GM18511 (cell line): ENCODE data around the gene AQP7.
"Not testable (repeated sequence)": the region's sequence is repeated elsewhere in the genome, so short reads cannot be mapped to it uniquely, and the experiment has no call there.

Experiments
- ATAC-seq: cut with Tn5 transposase; IDR thresholded peaks from one replicate; pipeline ENCODE4 v1.9.1; 2021; ENCODE audit warnings: mild to moderate bottlenecking, moderate library complexity; ENCODE audit not compliant: unreplicated experiment

The AQP7 gene

GRCh38 chr9:33402371-33402770 is at the start of gene AQP7:
Gene AQP7, minus strand, starts transcription at chr9:33402568. Its CDS starts 1,306 bp downstream, at chr9:33401262.
- ATAC-seq, result not testable (repeated sequence)

GRCh38 chr9:33450621-33451146 is 48.3 kb upstream of the AQP7 start:
- ATAC-seq, result no peak

GRCh38 chr9:33449715-33450114 is 47.3 kb upstream of the AQP7 start:
- ATAC-seq, result no peak

- no peak for ATAC-seq
Observed at GRCh38 chr9:33447799-33448553, 45.6 kb upstream of the AQP7 start.

GRCh38 chr9:33446946-33447798 is 44.8 kb upstream of the AQP7 start, which contains the start of gene AQP3:
Gene AQP3, minus strand, starts transcription at chr9:33447593. Its CDS starts 63 bp downstream, at chr9:33447530.
- ATAC-seq, result peak; percentile 42

- ATAC-seq, result peak; percentile 86
Observed at GRCh38 chr9:33446240-33446945, 44.0 kb upstream of the AQP7 start.

- ATAC-seq, result peak; percentile 1
Observed at GRCh38 chr9:33445389-33446239, 43.2 kb upstream of the AQP7 start.

- no peak for ATAC-seq
Observed at GRCh38 chr9:33443464-33444154, 41.2 kb upstream of the AQP7 start.

- no peak for ATAC-seq
Observed at GRCh38 chr9:33443047-33443446, 40.7 kb upstream of the AQP7 start.

GRCh38 chr9:33442125-33442524 is 39.8 kb upstream of the AQP7 start:
- no peak for ATAC-seq

GRCh38 chr9:33440609-33441008 is 38.2 kb upstream of the AQP7 start:
- ATAC-seq, result no peak

GRCh38 chr9:33440204-33440603 is 37.8 kb upstream of the AQP7 start:
- ATAC-seq, result no peak

- ATAC-seq, result no peak
Observed at GRCh38 chr9:33439731-33440130, 37.4 kb upstream of the AQP7 start.

GRCh38 chr9:33438926-33439680 is 36.7 kb upstream of the AQP7 start:
- no peak for ATAC-seq

GRCh38 chr9:33437898-33438297 is 35.5 kb upstream of the AQP7 start:
- no peak for ATAC-seq

- no peak for ATAC-seq
Observed at GRCh38 chr9:33437205-33437604, 34.8 kb upstream of the AQP7 start.

- no peak for ATAC-seq
Observed at GRCh38 chr9:33436445-33436844, 34.1 kb upstream of the AQP7 start.

GRCh38 chr9:33435821-33436277 is 33.5 kb upstream of the AQP7 start:
- no peak for ATAC-seq
